GM18508 (cell line): Measurements from ENCODE around the gene NFKBIL1.

Experiments used
- ATAC-seq: cut with Tn5 transposase; IDR thresholded peaks from one replicate; pipeline ENCODE4 v1.9.1; 2021; ENCODE audit warnings: moderate number of reproducible peaks; ENCODE audit not compliant: insufficient read depth, unreplicated experiment

NFKBIL1 gene

GRCh38 chr6:31558631-31559500 is 11.5 kb downstream of the NFKBIL1 start:
- no peak for ATAC-seq

DNA sequence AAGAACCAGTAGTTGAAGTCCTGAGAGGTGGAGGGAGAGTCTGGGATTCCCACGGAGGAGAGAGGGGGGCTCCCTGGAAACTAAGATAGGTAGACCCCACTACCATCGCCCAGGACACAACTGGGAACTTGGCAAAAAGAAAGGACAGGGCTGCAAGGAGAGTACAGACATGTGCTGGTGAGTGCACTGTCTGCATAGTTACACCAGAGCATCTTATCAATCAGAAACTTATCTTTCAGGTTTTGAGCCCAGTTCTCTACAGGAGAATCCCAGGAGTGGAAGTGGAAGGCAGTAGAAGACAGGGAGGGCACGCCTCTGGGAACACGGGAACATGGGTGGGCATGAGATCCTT is 12.2 kb downstream of the NFKBIL1 start:
- no peak for ATAC-seq

DNA sequence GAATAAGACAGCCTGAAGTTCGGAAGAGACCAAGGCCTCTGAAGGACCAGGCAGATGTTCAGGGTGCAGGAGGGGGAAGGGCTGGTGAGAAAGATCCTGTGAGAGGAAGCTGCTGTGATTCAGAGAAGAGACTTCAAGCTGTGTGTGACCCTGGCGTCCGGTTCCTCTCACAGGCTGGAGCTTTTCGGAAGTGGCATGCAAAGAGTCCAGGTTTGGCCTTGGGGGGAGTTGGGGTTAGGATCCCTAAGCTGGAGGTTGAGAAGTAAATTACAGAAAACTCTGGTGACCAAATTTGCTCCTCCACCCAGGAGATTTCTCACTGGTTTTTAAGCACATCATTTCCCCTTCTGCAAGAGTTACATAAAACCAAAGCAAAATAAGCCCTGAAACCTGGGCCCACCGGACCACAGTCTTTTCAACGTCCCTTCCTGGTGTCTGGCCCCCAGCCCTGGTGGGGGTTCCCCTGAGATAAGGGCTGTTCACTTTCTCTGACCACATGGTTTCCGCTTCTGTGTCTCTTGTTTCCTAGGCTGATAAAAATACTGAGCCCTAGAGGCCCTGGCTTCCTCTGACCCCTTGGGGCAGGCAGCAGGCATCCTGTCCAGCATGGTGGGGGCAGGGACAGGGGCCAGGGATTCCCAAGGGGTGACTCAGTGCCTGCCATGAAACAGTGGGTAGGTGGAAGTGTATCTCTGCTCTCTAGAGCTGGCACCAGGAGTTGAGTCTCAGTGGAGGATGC is 12.7 kb downstream of the NFKBIL1 start:
- no peak for ATAC-seq

DNA sequence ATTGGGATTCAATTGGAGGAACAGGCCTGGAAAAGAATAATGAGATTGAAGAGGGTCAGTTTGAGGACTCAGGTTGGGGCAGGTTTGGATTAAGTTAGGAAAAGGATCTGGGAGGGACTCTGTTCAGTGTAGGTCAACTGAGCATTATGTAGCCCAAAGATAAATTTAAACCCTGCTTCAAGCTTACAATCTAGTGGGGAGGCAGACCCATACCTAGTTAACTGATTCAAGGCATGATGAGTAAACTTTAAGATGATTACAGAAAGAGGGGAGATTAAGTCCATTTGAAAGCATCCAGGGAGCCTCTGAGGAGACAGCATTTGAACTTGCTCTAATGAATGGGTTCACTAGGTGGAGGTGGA is 13.3 kb downstream of the NFKBIL1 start:
- ATAC-seq = no peak

- no peak for ATAC-seq
Observed at GRCh38 chr6:31567531-31568370, 20.3 kb downstream of the NFKBIL1 start.

DNA sequence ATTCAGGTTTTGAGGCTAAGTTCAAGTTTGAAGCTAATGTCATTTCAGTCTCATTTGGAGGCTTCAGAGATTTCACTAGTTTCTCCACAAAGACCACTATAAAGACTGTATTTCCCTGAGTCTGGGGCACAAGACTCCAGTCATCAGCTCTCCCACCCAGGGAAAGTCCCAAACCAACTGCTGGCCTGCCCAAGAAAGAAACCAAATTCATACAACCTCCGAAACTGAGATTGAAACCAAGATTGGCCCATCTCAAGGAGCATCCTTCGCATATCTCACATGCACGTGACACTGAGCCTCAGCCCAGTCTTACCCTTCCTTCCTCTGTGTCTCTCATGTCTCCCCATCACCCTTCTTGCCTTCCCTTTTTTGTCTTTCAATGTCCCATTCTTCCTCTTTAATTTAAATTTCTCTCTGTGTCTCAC is 21.1 kb downstream of the NFKBIL1 start:
- peak; percentile 52 for ATAC-seq

DNA sequence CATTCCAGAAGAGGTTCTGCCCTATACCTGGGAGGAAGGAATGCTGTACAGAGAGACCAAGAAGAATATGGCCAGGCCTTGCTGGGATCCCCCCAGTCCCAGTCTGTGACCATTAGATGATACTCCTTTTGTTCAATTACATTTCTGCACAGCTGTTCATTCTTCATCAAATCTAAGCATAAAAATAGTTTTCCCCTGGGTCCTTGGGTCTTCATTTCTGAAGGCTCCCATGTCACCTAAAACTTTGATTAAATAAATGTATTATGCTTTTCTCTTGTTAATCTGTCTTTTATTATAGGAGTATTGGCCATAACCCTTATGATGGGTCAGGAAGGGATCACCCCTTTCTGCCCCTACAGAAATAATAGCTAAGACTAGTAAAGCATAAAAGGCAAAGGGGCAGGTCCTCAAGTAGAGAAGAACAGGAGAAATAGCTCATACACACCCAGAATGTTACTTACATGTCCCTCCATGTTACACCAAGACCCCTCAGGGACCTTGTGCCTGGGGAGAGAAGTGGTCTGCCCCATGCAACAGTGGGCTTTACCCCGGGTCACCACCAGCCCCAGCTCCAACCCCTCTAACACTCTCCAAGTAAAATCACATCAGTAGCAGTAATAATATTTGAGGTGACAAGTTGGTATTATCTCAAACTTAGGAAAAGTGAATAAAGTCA is 22.6 kb downstream of the NFKBIL1 start:
- no peak for ATAC-seq

DNA sequence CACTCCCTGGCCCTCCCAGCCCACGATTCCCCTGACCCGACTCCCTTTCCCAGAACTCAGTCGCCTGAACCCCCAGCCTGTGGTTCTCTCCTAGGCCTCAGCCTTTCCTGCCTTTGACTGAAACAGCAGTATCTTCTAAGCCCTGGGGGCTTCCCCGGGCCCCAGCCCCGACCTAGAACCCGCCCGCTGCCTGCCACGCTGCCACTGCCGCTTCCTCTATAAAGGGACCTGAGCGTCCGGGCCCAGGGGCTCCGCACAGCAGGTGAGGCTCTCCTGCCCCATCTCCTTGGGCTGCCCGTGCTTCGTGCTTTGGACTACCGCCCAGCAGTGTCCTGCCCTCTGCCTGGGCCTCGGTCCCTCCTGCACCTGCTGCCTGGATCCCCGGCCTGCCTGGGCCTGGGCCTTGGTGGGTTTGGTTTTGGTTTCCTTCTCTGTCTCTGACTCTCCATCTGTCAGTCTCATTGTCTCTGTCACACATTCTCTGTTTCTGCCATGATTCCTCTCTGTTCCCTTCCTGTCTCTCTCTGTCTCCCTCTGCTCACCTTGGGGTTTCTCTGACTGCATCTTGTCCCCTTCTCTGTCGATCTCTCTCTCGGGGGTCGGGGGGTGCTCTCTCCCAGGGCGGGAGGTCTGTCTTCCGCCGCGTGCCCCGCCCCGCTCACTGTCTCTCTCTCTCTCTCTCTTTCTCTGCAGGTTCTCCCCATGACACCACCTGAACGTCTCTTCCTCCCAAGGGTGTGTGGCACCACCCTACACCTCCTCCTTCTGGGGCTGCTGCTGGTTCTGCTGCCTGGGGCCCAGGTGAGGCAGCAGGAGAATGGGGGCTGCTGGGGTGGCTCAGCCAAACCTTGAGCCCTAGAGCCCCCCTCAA is 24.9 kb downstream of the NFKBIL1 start, which contains the start of gene LTA:
Gene LTA (plus strand): TSS at position 249 of the 871 bp plus-strand sequence. CDS start 454 bp downstream, at position 703.
- ATAC-seq = no peak

DNA sequence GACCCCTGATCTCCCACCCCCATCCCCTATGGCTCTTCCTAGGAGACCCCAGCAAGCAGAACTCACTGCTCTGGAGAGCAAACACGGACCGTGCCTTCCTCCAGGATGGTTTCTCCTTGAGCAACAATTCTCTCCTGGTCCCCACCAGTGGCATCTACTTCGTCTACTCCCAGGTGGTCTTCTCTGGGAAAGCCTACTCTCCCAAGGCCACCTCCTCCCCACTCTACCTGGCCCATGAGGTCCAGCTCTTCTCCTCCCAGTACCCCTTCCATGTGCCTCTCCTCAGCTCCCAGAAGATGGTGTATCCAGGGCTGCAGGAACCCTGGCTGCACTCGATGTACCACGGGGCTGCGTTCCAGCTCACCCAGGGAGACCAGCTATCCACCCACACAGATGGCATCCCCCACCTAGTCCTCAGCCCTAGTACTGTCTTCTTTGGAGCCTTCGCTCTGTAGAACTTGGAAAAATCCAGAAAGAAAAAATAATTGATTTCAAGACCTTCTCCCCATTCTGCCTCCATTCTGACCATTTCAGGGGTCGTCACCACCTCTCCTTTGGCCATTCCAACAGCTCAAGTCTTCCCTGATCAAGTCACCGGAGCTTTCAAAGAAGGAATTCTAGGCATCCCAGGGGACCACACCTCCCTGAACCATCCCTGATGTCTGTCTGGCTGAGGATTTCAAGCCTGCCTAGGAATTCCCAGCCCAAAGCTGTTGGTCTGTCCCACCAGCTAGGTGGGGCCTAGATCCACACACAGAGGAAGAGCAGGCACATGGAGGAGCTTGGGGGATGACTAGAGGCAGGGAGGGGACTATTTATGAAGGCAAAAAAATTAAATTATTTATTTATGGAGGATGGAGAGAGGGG is 26.1 kb downstream of the NFKBIL1 start:
- no peak for ATAC-seq

GRCh38 chr6:31574106-31575061 is 27.0 kb downstream of the NFKBIL1 start:
- ATAC-seq = no peak

DNA sequence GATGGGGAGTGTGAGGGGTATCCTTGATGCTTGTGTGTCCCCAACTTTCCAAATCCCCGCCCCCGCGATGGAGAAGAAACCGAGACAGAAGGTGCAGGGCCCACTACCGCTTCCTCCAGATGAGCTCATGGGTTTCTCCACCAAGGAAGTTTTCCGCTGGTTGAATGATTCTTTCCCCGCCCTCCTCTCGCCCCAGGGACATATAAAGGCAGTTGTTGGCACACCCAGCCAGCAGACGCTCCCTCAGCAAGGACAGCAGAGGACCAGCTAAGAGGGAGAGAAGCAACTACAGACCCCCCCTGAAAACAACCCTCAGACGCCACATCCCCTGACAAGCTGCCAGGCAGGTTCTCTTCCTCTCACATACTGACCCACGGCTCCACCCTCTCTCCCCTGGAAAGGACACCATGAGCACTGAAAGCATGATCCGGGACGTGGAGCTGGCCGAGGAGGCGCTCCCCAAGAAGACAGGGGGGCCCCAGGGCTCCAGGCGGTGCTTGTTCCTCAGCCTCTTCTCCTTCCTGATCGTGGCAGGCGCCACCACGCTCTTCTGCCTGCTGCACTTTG is 28.0 kb downstream of the NFKBIL1 start, which contains the start of gene TNF:
Gene TNF (plus strand): TSS at position 231 of the 567 bp plus-strand sequence. CDS start 177 bp downstream, at position 408.
- ATAC-seq = no peak

- no peak for ATAC-seq
Observed at GRCh38 chr6:31575952-31576685, 28.7 kb downstream of the NFKBIL1 start.

GRCh38 chr6:31576897-31577578 is 29.6 kb downstream of the NFKBIL1 start:
- no peak for ATAC-seq

- no peak for ATAC-seq
Observed at GRCh38 chr6:31577579-31577966, 30.2 kb downstream of the NFKBIL1 start.
